DND-41 (cell line): ENCODE measurements around the gene CRYGB.
A peak's percentile ranks its signal among the peaks of the same experiment; 100 is the strongest.

Source experiments
- CTCF ChIP-seq: IDR thresholded peaks from 2 replicates; pipeline ENCODE4 v1.5.1; 2012; ENCODE audit warnings: borderline replicate concordance, low read length, moderate library complexity, mild to moderate bottlenecking; ENCODE audit not compliant: poor library complexity, severe bottlenecking; ENCODE audit errors: extremely low read depth
- EZH2 ChIP-seq: IDR thresholded peaks from 3 replicates; pipeline ENCODE4 v1.6.1; 2012; ENCODE audit warnings: borderline replicate concordance, low read depth, mild to moderate bottlenecking, moderate library complexity, low read length, inconsistent platforms; ENCODE audit not compliant: severe bottlenecking

- TF ChIP-seq EZH2 (no peak), CTCF (peak; percentile 93)
Observed at GRCh38 chr2:208175069-208175839, 29.3 kb upstream of the CRYGB start.
